NCI-H748 treated with DMSO at 0.1 percent for 48 hours (cell line): Measurements from ENCODE around the gene CDK4.

Experiments used
- DNase-seq: peaks from one replicate; lab custom pipeline; 2025; lab: John Stamatoyannopoulos, UW

The CDK4 gene

GRCh38 chr12:57739387-57739786 is 12.7 kb downstream of the CDK4 start:
- DNase-seq: no peak

- no peak for DNase-seq
These were observed 13.4 kb downstream of the CDK4 start, which contains the start of gene AGAP2 for GRCh38 chr12:57738661-57739237. TSS of gene AGAP2 (minus strand) at chr12:57738742. CDS start at chr12:57738246, 496 bp downstream.

GRCh38 chr12:57737467-57738460 is 14.3 kb downstream of the CDK4 start:
- DNase-seq: no peak

GRCh38 chr12:57736741-57737466 is 15.2 kb downstream of the CDK4 start:
- peak; percentile 55 for DNase-seq

GRCh38 chr12:57735952-57736740 is 16.0 kb downstream of the CDK4 start:
- peak; percentile 55 for DNase-seq

GRCh38 chr12:57735198-57735855 is 16.8 kb downstream of the CDK4 start:
- peak; percentile 54 for DNase-seq

GRCh38 chr12:57734591-57734990 is 17.5 kb downstream of the CDK4 start:
- DNase-seq: no peak

- no peak for DNase-seq
These were observed 18.2 kb downstream of the CDK4 start for GRCh38 chr12:57733928-57734327.

GRCh38 chr12:57732726-57733593 is 19.1 kb downstream of the CDK4 start:
- no peak for DNase-seq

- no peak for DNase-seq
These were observed 19.8 kb downstream of the CDK4 start for GRCh38 chr12:57732270-57732669.

- no peak for DNase-seq
These were observed 20.6 kb downstream of the CDK4 start for GRCh38 chr12:57731411-57732080.

GRCh38 chr12:57730336-57731067 is 21.6 kb downstream of the CDK4 start:
- DNase-seq: no peak

GRCh38 chr12:57729321-57729844 is 22.7 kb downstream of the CDK4 start:
- DNase-seq: no peak

- DNase-seq: no peak
These were observed 24.2 kb downstream of the CDK4 start for GRCh38 chr12:57727758-57728395.

- DNase-seq: no peak
These were observed 25.0 kb downstream of the CDK4 start for GRCh38 chr12:57726884-57727757.

- DNase-seq: peak; percentile 79
These were observed 25.8 kb downstream of the CDK4 start for GRCh38 chr12:57726151-57726883.

- DNase-seq: no peak
These were observed 26.3 kb downstream of the CDK4 start for GRCh38 chr12:57725851-57726150.
